ENCODE results near the gene FRY.
A peak's percentile ranks its signal among the peaks of the same experiment; 100 is the strongest.
"Not testable (repeated sequence)": the region's sequence is repeated elsewhere in the genome, so short reads cannot be mapped to it uniquely, and the experiment has no call there.

The FRY gene

GRCh38 chr13:32031025-32031814 lies at the start of gene FRY:
Gene FRY, plus strand, starts transcription at chr13:32031774. Its CDS starts 22 bp downstream, at chr13:32031796.
- DNase-seq, result peak; percentile 70

GRCh38 chr13:31982124-31982523 lies 49.5 kb upstream of the FRY start:
- no peak for DNase-seq

GRCh38 chr13:31982540-31982939 lies 49.0 kb upstream of the FRY start:
- no peak for DNase-seq

- not testable (repeated sequence) for DNase-seq
Observed at GRCh38 chr13:31983696-31984095, 47.9 kb upstream of the FRY start.

GRCh38 chr13:31984388-31984787 lies 47.2 kb upstream of the FRY start:
- DNase-seq, result not testable (repeated sequence)

- DNase-seq, result no peak
Observed at GRCh38 chr13:31986676-31987470, 44.7 kb upstream of the FRY start.

GRCh38 chr13:31987535-31988170 lies 43.9 kb upstream of the FRY start:
- no peak for DNase-seq

GRCh38 chr13:31994367-31994766 lies 37.2 kb upstream of the FRY start:
- DNase-seq, result not testable (repeated sequence)

- no peak for DNase-seq
Observed at GRCh38 chr13:31996601-31997000, 35.0 kb upstream of the FRY start.

- DNase-seq, result no peak
Observed at GRCh38 chr13:31997641-31998040, 33.9 kb upstream of the FRY start.

- no peak for DNase-seq
Observed at GRCh38 chr13:31998131-31998530, 33.4 kb upstream of the FRY start.

- not testable (repeated sequence) for DNase-seq
Observed at GRCh38 chr13:32000754-32001153, 30.8 kb upstream of the FRY start.

GRCh38 chr13:32001154-32001768 lies 30.3 kb upstream of the FRY start:
- no peak for DNase-seq

- no peak for DNase-seq
Observed at GRCh38 chr13:32001769-32002168, 29.8 kb upstream of the FRY start.

- no peak for DNase-seq
Observed at GRCh38 chr13:32002873-32003272, 28.7 kb upstream of the FRY start.

- no peak for DNase-seq
Observed at GRCh38 chr13:32007494-32007893, 24.1 kb upstream of the FRY start.

GRCh38 chr13:32008518-32009175 lies 22.9 kb upstream of the FRY start:
- no peak for DNase-seq

GRCh38 chr13:32009362-32009761 lies 22.2 kb upstream of the FRY start:
- DNase-seq, result no peak

GRCh38 chr13:32010136-32010535 lies 21.4 kb upstream of the FRY start:
- no peak for DNase-seq

GRCh38 chr13:32011971-32012370 lies 19.6 kb upstream of the FRY start:
- no peak for DNase-seq

- no peak for DNase-seq
Observed at GRCh38 chr13:32013181-32013580, 18.4 kb upstream of the FRY start.

GRCh38 chr13:32016119-32016518 lies 15.5 kb upstream of the FRY start:
- no peak for DNase-seq

GRCh38 chr13:32016631-32017030 lies 14.9 kb upstream of the FRY start:
- DNase-seq, result no peak
